Ramos (cell line): Measurements from ENCODE around the gene MLST8.

Source experiments
- in situ Hi-C: fragments of 300-500 bp; cut with MboI; formaldehyde crosslinking; loops from one replicate; pipeline ENCODE4 v1.14.3; 2022; ENCODE audit warnings: low sequenced_read_pairs; ENCODE audit not compliant: unreplicated experiment

The MLST8 gene

DNA sequence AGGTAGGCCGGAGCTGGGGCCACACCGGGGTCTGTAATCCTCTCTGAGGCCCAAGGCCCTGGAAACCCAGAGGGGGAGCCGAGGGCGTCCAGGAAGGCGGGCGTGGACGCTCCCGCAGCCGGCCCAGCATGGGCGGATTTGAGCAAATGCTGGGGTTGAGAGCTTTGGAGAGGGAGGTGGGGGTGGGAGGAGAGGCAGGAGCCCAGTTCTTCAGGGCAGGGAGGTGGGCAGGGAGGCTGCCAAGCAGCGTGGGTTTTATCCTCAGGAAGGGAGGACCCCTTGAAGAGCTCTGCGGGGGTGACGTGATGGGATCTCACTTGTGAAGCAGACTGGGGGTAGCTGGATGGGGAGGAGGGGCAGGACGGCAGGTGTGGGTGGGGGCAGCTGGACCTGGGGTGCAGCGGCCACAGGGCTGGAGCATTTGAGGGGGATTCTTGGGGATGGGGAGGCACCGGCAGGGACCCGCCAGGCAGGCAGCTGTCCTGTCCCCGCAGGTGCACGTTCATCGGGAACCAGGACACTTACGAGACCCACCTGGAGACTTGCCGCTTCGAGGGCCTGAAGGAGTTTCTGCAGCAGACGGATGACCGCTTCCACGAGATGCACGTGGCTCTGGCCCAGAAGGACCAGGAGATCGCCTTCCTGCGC lies 32.4 kb upstream of the MLST8 start:
- in situ Hi-C loops, result no loop called here

DNA sequence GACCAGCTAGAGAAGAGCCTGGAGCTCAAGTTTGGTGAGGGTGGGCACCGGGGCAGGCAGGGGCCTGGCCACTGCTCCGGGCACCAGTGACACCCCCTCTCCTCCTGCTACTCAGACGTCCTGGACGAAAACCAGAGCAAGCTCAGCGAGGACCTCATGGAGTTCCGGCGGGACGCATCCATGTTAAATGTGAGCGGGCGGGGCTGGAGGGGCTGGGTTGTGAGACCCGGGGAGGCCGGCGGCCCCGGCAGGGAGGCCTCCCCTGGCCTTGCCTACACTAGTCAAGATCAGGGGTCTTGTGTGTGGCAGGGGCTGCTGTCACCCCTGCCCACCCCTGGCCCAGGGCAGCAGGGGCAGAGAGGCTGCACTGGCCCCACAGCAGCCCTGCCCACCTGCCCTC lies 31.9 kb upstream of the MLST8 start:
- in situ Hi-C loops, result no loop called here

DNA sequence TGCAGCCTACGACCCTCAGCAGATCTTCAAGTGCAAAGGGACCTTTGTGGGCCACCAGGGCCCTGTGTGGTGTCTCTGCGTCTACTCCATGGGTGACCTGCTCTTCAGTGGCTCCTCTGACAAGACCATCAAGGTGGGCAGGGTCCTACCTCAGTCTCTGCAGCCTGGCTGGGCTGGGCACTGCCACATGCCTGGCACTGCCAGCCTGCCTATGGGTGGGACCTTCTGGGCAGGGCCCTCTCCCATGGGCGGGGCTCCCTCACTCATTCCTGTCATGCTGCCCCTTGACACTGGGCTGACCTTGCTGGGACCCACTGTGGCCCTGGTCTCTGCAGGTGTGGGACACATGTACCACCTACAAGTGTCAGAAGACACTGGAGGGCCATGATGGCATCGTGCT lies 31.3 kb upstream of the MLST8 start:
- in situ Hi-C loops, result no loop called here

DNA sequence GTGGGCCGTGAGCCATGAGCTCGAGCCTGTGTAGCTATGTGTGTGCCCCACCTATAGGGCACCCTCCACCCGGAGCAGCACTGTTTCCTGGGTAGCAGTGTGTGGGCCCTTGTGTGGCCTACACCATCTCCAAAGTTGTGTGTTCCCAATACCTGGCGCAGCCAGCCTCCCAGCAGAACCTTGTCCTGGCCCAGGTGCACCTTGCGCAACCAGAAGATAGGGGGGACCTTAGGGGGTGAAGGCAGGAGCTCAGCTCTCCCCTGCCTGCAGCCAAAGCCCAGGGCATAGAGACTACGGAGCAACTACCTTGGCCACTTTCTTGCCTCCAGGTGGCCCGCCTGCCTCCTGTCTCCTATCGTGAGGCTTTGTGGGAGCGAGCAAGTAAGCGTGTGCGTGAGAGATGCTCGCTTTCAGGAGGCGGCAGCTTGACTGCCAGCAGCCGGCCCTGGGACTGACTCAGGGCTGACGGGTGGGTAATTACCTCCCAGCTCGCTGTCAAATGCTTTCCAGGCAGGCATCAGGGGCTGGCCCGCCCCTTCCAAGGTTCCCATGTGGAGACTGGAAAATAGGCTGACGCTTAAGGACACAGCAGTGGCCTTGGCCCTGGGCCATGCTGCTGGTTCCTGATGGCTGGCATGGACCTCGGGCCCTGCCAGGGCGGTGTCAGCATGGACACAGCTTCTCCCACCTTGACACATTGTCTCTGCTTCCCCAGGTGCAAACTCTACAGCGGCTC lies 30.7 kb upstream of the MLST8 start:
- in situ Hi-C loops, result no loop called here

DNA sequence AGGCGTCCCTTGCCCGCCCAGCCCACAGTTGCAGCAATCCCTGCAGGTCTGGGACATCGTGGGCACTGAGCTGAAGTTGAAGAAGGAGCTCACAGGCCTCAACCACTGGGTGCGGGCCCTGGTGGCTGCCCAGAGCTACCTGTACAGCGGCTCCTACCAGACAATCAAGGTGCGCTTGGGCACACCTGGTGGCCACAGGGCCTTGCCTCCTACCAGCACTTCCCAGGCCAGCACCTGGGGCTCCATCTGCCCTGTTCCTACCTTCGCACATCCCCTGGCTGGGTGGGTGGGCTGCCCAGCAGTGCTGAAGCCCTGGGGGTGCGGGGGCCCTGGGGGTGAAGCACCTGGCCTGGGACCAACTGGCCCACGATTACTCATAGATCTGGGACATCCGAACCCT lies 29.8 kb upstream of the MLST8 start:
- in situ Hi-C loops, result no loop called here

DNA sequence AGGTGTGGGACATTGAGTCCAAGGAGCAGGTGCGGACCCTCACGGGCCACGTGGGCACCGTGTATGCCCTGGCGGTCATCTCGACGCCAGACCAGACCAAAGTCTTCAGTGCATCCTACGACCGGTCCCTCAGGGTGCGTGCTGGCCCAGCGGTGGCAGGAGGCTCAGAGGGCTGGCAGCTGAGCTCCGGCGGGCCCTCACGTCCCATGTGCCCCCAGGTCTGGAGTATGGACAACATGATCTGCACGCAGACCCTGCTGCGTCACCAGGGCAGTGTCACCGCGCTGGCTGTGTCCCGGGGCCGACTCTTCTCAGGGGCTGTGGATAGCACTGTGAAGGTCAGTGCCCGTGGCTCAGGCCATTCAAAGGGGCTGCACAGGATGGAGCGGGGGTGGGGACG lies 29.2 kb upstream of the MLST8 start:
- in situ Hi-C loops, result no loop called here

DNA sequence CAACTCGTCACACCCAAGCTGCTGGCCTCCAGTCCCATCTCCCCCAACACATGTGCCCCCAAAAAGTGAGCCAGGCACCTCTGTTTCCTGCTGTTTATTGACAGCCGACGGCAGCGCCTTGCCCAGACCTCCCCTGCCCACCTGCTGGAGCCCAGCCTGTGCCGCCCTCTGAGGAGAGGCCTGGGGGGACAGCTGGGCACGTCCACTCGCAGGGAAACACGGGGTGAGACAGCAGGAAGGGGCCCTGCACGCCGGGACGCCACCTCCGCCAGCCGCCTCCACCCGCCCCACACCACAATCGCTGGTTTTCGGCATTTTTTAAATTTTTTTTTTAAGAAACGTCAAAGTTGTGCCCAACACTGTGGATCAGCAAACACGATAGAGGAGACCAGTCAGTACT lies 28.2 kb upstream of the MLST8 start:
- in situ Hi-C loops, result no loop called here

DNA sequence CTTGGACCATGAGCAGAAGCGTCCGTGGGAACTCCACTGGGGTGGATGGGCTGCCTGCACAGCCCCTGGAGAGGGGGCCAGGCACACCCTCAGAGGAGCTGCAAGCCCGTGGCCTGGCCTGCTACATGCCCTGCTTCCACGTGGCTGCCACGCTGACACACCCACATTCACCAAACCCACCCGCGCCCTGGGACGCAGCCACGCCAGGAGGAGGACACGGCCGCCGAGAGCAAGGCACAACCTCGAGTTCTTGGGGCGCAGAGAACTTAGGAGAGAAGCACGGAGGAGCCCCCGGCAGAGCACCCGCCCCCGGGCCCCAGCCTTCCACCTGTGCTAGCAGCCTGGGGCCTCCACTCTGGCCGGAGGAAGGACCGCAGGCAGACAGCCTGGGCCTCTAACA lies 27.7 kb upstream of the MLST8 start:
- in situ Hi-C loops, result no loop called here

DNA sequence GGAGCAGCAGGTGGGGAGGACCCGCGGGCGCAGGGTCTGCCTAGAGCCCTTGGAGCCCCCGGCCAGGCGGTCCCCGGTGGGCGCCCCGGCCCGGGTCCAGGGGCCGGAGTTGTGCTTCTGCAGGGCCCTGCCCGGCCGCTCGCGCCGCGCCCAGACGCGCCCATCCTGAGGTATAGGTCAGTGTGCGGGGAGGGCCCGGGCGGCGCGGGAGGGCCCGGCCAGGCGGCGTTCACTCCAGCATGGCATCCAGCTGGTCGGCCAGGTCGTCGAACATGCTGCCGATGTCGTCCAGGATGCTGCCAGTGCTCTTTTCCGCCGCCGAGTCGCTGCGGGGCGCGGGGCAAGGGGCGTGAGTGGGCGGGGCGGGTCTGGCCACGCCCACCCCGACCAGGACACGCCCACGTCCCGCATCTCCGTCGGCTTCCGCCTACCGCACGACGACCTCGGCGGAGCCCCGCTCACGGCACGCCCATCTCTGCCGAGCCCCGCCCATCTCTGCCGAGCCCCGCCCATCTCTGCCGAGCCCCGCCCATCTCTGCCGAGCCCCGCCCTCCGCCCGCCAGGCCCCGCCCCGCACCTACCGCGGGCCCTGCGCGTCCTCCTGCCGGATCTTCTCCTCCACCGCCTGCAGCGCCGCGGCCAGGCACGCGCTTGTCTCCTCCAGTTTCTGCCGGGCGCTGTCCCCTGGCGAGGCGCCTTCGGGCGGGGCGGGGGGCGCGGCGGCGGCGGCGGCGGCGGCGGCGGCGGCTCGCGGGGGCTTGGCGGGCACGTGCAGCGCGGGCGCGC lies 26.7 kb upstream of the MLST8 start:
- in situ Hi-C loops, result no loop called here

DNA sequence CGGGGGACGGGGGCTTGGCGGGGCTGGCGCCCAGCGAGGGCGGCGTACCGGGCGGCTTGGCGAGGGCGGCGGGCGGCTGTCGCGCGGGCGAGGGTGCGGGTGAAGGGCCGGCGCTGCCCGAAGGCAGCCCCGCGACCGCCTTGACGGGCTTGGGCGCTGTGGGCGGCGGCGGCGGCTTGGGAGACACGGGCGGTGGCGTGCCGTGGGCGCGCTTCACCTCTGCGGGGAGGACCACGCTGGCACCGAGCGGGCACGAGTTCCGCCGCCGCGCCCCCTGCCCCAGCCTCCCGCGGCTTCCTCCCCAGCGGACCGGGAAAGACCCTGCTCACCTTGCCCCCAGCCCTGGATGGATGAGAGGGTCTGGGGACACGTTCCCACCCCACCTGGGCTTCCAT lies 26.1 kb upstream of the MLST8 start:
- in situ Hi-C loops, result no loop called here

DNA sequence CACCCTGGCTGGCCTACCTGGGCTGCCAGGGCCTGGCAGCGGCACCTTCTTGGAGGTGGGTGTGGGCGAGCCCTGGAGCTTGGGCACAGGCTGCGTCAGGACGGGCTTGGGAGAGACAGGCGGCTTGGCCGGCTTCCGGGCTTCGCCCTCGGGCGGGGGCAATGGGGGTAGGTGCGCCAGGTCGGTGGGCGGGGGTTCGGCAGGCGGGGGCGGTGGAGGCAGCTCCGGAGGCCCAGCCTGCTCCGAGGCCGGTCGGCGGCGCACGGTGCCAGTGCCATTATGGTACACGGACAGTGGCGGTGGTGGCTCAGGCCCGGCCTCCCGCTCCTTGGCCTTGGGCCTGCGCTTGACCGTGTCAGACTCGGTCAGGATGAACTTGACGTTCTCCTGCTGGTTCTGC lies 25.7 kb upstream of the MLST8 start:
- in situ Hi-C loops, result no loop called here

DNA sequence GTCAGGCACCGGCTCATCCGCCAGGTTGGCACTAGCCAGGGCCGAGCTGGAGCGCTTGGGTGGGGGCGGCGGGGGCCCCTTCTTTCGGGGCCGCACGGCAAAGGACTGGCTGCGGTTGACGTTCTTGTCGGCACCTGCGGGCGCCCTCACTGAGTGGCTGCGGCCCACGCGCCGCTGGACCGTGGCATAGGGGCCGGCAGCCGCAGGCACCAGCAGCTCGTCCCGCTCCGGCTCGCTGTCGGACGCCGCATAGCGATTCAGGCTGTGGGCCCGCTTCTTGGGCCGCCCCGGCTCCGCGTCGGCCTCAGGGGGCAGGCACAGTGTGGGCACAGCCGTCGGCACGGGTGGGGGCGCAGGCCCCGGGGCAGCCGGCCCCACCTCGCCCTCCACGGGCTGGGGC lies 24.8 kb upstream of the MLST8 start:
- in situ Hi-C loops, result no loop called here

DNA sequence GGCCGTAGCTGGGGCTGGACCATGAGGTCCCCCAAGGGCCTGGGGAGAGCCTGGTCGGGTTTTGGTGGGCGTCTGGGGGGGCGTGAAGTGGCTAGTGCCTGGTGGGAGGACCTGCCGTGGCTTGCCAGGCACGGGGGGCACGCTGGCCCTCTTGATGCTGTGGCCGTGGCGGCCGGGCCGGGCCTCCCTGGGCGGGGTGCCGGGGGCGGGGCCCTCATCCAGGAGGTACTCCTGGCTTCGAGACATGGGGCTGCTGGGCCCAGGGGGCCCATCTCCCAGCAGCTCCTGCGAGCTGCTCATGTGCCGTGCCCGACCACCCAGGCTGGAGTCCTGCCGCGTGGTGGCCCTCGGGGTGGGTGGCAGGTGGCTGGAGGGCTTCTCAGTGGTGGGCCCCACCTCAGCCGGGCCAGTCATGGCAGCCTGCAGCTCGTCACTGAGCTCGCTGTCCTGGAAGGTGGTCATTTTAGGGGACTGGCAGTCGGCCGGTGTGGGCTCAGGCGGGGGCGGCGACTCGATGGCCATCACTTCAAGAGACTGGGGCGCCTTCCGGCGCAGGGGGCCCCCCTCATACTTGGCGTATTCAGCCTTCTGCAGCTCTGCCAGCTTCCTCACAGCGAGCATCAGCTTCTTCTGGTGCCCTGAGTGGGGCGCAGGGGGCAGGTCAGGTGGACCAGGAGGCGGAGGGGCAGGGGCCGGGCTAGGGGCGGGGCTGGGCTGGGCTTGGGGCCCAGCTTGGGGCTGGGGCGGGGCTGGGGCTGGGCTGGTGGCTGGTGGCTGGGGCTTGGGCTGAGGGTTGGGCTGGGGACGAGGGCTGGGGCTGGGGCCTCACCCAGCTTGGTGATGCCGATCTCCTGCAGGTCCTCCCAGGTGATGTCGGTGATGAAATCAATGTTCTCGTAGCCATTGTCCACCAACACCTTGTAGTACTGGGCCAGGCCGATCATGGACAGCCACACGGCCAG lies 24.0 kb upstream of the MLST8 start:
- in situ Hi-C loops, result no loop called here

DNA sequence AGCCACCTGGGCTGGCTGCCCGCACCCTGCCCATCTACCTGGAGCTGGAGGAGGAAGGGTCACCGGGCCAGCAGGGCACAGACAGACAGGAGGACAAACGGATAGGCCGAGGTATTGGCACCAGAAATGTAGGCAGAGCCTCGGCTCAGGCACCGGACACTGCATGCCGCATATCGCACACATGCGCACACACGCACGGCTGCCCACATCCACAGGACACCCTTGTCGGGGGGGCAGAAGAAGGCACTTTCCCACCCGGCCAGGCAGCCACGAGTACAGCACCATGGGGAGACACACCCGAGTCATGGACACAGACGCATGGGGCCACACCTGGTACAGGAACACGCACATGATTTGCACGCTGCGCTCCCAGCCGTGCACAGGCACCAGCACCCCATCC lies 23.3 kb upstream of the MLST8 start:
- in situ Hi-C loops, result no loop called here

DNA sequence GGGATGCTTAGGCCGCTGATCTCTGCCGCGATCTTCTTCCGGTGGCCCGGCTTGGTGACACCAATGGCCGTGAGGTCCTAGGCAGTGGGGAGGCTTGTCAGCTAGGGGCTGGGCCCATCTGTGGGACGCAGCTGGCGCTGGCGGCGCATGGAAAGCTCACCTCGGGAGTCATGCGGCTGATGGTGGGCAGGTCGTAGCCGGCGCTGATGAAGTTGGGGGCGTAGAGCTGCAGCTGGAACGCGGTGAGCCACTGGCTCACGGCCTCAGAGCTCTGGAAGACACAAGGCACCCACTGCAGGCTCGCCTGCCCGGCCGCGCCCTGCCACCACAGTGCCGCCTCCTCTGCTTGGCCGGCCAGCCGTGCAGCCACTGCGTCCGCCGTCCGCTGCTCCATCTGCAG lies 21.6 kb upstream of the MLST8 start:
- in situ Hi-C loops, result no loop called here

DNA sequence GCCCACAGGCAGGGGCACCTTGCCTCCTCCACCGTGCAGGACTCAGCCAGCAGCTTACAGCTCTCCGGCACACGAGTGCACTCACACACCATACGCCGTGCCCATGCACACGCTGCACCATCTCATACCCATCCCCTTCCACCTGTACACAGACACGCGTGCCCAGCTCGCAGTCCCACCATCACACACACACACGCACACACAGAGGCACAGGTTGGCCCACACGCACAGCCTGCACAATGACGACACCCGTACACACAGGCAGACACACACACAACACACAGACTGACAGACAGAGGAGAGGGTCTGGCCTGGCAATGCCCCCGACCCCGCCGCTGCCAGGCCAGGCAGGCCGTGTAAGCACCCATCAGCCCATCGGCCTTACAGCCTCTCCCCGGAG lies 20.9 kb upstream of the MLST8 start:
- in situ Hi-C loops, result no loop called here

DNA sequence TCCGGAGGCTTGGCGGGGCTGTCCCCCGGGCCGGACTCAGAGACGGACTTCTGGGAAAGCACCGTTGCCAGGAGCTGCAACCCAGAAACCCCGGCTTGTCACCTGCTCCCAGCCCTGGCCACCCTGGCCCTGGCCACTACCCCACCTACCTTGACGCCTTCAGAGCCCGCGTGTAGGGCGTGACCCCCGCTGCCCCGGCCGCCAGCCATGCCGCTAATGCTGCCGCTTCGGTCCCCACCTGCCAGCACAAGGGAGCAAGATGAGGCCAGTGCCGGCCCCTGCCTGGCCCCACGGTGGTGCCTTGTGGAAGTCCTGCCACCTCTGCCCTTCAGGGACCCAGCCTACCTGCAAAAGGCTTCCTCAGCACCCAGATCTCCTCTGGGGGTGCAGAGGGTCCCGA lies 20.3 kb upstream of the MLST8 start:
- in situ Hi-C loops, result no loop called here

DNA sequence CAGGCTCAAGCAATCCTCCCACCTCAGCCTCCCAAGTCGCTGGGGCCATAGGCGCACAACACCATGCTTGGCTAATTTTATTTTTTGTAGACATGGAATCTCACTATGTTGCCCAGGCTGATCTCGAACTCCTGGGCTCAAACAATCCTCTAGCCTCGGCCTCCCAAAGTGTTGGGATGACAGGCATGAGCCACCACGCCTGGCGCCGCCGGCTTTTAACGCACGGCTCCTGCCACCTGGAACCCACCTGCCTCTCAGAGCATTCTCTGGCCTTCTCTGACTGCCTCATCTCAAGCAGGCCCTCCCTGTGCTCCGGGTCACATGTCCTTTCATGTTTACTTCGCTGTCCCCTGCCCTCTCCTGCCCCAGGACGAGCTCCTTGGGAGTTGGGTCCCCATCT lies 19.2 kb upstream of the MLST8 start:
- in situ Hi-C loops, result no loop called here

DNA sequence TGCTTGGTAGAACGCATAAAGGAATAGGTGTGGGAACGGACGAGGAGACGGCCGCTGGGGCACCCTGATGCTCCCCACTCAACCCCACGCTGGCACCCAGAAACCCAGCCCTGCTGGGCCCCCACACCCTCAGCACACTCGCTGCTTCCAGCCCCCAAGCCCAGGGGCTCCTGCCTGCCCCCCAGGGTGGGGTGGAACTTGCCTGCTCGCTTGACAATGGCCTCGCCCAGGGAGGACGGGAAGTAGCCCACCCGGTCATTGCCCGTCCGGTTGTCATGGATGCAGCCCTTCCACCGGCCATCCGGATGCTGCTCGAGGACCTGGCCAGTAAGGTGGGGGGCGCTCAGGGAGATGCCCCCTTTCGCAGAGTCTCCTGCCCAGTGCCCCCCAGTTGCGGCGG lies 18.7 kb upstream of the MLST8 start:
- in situ Hi-C loops, result no loop called here

DNA sequence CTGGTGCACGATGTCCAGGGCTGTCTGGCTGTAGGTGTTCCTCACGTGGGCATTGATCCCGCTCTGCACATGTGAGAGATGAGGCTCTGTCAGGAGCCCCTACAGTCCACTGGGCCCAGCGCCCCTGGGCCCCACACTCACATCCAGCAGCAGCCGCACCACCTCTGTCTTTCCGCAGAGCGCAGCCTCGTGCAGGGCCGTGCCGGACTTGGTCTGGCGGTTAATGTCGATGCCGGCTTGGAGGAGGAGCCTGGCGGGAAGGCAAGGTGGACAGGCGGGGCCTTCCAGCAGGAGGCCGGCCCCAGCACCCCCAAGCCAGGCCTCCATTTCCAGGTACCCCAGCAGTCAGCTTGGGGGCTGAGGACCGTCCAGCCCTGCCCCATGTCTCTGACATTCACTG lies 18.0 kb upstream of the MLST8 start:
- in situ Hi-C loops, result no loop called here
